Measurements from ENCODE around the gene UPK3B.
"Not testable (repeated sequence)": the region's sequence is repeated elsewhere in the genome, so short reads cannot be mapped to it uniquely, and the experiment has no call there.

The UPK3B gene

DNA sequence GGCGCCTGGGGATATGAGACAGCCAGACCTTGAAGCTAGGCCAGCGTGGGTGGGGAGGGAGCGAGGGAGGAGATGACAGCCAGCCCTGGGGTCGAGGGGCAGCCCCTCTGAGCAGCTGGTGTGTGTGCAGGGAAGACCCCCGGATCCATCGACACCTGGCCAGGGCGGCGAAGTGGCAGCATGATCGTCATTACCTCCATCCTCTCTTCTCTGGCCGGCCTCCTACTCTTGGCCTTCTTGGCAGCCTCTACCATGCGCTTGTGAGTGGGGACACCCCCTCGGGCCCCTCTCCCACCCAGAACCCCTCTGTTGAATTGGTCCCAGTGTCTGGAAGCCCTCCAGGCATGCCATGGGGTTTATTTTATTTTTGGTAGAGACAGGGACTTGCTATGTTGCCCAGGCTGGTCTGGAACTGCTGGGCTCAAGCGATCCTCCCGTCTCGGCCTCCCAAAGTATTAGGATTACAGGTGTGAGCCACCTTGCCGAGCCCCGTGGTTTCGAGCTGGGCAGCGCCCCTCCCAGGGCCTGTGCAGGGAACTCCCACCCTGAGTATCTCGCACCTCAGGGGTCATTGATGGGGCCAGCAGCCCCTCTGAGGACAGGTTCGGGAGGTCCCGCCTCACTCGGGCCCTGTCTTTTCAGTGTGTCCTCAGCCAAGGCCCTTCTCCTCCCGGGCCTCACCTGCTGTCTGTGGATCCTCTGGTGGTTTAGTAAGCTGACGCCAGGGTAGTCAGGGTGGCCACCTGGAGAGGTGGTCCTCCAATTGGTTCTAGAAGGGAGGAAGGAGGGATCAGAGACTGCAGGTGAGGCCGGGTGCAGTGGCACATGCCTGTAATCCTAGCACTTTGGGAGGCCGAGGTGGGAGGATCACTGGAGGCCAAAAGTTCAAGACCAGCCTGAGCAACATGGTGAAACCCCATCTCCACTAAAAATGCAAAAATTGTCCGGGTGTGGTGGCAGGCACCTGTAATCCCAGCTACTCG, 3.8 kb downstream of the UPK3B start:
- no peak for DNase-seq (ENCODE audit: low read depth in 2 of 2)

DNA sequence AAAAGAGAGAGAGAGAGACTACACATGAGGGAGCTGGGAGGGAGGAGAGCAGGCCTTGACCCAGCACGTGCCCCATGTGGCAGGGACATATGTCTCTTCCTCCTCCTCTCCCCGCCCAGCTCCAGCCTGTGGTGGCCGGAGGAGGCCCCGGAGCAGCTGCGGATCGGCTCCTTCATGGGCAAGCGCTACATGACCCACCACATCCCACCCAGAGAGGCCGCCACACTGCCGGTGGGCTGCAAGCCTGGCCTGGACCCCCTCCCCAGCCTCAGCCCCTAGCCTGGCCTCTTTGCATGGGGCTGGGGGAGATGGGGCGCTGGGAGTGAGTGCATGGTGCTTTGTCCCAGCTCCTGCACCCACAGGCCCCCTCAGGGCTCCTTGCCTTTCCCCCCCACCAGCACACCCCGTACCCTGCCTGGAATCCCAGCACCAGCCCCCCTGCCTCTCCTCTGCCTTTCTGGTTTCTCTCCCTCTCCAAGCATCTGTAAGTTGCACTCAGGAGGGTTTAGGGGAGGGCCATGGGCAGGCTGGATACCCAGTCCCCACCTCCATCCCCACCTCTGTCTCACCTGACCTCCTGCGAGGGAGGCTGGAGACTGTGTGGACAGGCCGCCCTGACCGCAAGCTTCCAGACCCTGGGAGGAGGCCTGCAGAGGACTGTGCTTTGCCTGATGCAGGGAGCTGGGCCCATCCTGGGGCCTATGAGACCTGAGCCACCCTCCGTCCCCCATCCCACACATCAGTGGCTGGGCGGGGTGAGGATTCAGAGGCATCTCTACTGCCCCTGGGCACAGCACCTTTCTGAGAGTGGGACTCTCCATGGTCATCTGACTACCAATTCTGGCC, 4.8 kb downstream of the UPK3B start:
- no peak for DNase-seq (ENCODE audit: low read depth in 2 of 2)

DNA sequence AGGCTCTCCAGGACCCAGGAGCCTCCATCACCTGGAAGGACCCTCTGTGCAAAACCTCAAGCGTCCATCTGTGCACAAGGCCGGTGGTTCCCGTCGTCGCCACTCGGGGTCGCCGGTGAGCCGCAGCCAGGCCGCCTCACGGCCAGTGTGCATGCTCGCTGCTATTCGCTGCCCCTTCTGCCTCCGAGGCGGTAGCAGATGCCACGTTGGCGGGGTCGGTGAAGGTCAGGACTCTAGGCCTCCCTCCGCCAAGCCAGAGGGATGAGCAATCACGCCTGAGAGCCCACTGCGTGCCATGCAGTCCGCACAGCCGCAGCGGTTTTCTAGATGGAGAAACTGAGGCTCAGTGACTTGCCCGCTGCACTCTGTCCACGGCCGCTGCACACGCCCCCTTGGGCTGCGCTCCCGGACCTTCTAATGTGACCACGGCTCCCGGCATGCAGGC, 5.7 kb downstream of the UPK3B start:
- DNase-seq (ENCODE audit: low read depth in 2 of 2): no peak

DNA sequence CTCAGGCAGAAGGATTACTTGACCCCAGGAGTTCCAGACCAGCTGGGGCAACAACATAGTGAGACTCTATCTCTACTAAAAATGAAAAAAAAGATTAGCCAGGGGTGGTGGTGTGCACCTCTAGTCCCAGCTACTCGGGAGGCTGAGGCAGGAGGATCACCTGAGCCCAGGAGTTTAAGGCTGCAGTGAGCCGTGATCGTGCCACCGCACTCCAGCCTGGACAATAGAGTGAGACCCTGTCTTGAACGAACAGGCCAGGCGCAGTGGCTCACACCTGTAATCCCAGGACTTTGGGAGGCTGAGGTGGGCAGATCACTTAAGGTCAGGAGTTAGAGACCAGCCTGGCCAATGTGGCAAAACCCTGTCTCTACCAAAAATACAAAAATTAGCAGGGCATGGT, 6.6 kb downstream of the UPK3B start:
- DNase-seq (ENCODE audit: low read depth in 2 of 2): not testable (repeated sequence)

DNA sequence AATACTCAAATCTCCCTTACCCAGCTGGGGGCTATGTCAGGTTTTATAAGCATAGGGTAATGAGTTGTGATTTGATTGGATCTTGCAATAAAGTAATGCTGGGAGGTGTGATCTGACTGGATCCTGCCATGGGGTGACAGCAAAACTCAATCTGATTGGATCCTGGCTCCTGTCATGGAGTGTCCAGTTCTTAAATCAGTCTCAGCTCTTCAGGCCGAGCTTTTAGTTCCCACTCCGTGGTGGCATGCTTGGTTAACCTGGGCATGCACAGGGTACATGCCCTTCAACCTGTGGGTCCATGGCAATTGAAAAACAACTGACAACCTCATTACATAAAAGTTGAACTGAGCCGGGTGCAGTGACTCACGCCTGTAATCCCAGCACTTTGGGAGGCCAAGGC, 15.8 kb downstream of the UPK3B start:
- DNase-seq (ENCODE audit: low read depth in 2 of 2): not testable (repeated sequence)

DNA sequence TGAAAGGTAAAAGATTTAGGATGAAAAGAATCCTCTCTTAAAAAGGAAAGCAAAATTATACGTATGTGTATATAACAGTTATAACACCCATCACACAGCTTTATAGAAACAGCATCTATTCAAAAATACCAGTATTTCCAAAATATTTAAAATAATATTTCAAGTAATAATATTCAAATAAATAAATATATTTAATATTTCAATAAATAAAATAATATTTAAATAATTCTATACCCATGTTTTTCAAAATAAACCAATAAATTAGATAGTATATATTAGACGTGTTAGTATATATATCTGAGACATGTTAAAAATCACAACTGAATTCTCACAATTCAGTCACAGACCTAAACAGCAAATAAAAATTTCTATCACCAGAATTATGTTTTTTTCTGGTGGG, 21.3 kb downstream of the UPK3B start:
- not testable (repeated sequence) for DNase-seq (ENCODE audit: low read depth in 2 of 2)

DNA sequence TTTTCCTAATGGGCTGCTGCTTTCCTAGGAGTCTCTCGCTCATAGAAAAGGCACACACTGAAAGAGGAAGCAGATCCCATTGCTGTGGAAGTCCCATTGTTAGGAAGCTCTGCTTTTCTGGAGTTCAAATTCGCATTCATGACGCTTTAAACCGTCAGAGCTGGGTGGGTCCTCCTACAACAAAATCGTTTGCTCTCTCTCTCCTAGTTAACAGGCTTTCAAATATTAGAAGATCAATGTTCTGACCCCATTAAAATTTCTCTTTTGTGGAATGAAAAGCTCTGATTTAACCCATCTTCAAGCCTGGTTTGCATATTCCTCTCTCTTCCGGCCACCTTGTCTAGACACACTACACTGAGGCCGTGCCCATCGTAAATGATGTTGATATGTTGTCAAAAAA, 32.8 kb downstream of the UPK3B start, which contains the start of gene SPDYE16:
Gene SPDYE16, minus strand, starts transcription at position 101 of the 400 bp plus-strand sequence. CDS start 1,838 bp downstream, outside the sequence.
- not testable (repeated sequence) for DNase-seq (ENCODE audit: low read depth in 2 of 2)

DNA sequence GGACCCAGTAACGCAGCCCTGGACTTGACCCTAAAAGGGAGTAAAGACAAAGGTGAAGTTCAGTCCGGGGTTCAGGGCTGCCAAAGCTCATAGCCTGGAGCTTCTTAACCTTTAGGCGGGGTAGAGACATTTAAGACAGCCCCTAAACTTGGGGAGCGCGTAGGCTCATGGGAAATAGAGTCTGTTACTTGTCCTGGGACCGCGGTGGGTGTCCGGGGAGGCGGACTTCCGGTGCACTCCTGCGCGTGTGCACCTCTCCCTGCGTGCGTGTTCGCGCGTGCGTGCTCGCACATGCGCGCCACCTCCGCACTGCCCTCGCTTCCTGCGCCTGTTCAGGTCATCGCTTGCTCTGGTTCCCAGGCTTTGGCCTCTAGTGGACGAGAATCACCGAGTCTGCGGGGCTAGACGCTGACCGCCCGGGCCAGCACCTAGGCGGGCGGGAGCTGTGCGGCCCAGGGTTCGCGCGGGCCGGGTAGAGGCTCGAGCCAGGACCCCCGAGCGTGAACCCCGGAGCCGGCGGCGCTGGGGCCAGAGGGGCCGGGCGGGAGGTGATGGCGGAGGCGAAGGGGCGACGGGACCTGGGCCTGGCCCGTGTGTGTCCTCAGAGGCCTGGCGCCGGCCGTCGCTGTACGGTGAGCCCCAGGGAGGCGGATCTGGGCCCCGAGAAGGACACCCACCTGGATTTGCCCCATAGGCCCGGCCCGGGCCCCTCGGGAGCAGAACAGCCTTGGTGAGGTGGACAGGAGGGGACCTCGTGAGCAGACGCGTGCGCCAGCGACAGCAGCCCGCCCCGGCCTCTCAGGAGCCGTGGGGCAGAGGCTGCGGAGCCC, 38.9 kb downstream of the UPK3B start:
- peak; percentile 69 to 73 for DNase-seq (ENCODE audit: low read depth in 2 of 2)

DNA sequence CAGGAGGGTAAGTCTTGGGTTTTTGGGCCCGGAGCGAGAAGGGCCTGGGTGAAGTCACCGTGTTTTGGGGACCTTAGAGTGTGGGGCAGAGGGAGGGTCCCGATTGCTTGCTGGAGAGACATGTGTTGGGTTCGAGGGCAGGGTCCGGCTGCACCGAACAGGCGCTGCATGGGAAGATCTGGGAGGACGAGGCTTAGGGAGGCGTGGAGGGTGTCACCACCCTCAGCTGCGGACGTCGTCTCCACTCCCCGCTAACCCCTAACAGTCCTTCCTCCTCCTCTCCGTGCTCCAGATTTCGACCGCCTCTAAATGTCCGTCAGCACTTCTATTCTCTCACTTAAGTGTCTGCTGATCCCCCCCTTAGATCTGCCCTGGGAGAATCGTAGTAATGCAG, 39.5 kb downstream of the UPK3B start:
- DNase-seq (ENCODE audit: low read depth in 2 of 2): peak in 1 of 2 donors; percentile 0

DNA sequence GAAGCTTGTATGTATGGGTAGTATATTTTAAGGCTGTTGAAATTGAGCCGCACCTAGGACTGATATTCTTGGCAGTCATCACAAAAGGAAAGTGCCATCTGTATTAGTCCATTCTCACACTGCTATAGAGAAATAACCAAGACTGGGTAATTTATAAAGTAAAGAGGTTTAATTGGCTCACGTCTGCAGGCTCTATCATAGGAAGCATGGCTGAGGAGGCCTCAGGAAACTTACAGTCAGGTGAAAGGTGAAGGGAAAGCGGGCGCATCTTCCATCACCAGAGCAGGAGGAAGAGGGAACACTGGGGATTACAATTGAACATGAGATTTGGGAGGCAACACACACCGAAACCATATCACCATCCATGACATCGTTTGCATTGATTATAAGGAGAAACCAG, 41.6 kb downstream of the UPK3B start:
- not testable (repeated sequence) for DNase-seq (ENCODE audit: low read depth in 2 of 2)

DNA sequence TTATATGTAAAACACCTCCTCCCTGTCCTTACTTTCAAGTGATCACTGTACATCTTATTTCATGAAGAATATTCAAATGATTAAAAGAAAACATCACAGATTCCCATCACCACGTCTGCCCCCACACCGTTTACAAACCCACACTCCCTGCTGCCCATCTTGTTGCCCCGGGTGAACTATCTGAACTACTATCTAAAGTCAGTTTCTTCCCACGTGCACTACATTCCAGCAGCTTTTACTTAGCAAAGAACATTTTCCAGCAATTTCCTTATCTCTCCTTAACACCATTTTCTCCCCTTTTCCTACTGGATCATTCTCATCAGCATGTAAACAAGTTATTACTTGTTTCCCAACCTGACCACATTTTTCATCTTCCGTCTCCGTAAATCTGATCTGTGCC, 49.3 kb downstream of the UPK3B start:
- DNase-seq (ENCODE audit: low read depth in 2 of 2): not testable (repeated sequence)

DNA sequence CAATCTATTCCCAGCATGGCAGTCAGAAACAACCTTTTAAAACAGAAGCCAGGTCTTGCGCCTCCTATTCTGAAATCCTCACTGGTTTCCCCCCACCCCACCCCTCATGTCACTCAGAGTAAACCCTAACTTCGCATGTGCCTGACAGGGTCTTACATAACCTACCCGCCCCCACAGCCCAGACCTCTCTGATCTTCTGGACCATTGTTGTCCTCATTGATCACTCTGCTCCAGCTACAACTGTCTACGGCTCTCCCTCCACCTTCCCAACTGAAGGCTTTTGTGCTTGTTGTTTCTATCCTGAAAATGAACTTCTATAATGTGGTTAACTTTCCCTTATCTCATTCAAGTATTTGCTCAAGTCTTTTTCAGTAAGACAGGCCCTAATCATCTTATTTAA, 49.8 kb downstream of the UPK3B start:
- not testable (repeated sequence) for DNase-seq (ENCODE audit: low read depth in 2 of 2)

DNA sequence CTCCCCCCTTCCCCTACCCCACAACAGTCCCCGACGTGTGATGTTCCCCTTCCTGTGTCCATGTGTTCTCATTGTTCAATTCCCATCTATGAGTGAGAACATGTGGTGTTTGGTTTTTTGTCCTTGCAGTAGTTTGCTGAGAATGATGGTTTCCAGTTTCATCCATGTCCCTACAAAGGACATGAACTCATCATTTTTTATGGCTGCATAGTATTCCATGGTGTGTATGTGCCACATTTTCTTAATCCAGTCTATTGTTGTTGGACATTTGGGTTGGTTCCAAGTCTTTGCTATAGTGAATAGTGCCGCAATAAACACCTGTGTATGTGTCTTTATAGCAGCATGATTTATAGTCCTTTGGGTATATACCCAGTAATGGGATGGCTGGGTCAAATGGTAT, 51.0 kb downstream of the UPK3B start:
- not testable (repeated sequence) for DNase-seq (ENCODE audit: low read depth in 2 of 2)

DNA sequence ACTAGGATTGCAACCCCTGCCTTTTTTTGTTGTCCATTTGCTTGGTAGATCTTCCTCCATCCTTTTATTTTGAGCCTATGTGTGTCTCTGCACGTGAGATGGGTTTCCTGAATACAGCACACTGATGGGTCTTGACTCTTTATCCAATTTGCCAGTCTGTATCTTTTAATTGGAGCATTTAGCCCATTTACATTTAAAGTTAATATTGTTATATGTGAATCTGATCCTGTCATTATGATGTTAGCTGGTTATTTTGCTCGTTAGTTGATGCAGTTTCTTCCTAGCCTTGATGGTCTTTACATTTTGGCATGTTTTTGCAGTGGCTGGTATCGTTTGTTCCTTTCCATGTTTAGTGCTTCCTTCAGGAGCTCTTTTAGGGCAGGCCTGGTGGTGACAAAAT, 54.6 kb downstream of the UPK3B start:
- DNase-seq (ENCODE audit: low read depth in 2 of 2): not testable (repeated sequence)

All from activated CD4-positive, alpha-beta T cell treated with anti-CD3 and anti-CD28 coated beads for 24 hours (primary cell).